ENCODE measurements around the gene ACSL1.

ACSL1 gene

GRCh38 chr4:184722798-184723197 is 103.0 kb downstream of the ACSL1 start:
- peaks cover 91% of the 10 kb centered on the region for H3K36me3 ChIP-seq (ENCODE audit: insufficient read depth, low read length)
- no peak overlapping the region for H2AFZ ChIP-seq (ENCODE audit: low read length)
- H4K20me1 ChIP-seq (ENCODE audit: insufficient read depth, low read length, poor library complexity, severe bottlenecking): peaks cover 45% of the 10 kb centered on the region
- no peaks in the 10 kb centered on the region for H3F3A ChIP-seq (ENCODE audit: low read depth)
- no peaks in the 10 kb centered on the region for H3K9me2 ChIP-seq (replicated peaks; ENCODE audit: low read depth, low read length)
- peaks cover 90% of the 10 kb centered on the region for H3K79me2 ChIP-seq (ENCODE audit: insufficient read depth, low read length)
- peak; percentile 60 for TF ChIP-seq CTCF (conservative IDR thresholded peaks at IDR 0.05; ENCODE audit: low read length)
- TF ChIP-seq EZH2phosphoT487 (IDR thresholded peaks at IDR 0.05; ENCODE audit: borderline replicate concordance): no peak
- H3K27me3 ChIP-seq (ENCODE audit: insufficient read depth, low read length, poor library complexity, severe bottlenecking): no peaks in the 10 kb centered on the region
- H3K4me1 ChIP-seq (ENCODE audit: insufficient read depth, low read length, poor library complexity, severe bottlenecking): peaks cover 25% of the 10 kb centered on the region
- H3K4me3 ChIP-seq (ENCODE audit: low read length, poor library complexity, severe bottlenecking): no peak overlapping the region
- H3K4me2 ChIP-seq (ENCODE audit: low read depth, low read length, poor library complexity, severe bottlenecking): peak overlapping the region; percentile 3
- H3K9ac ChIP-seq (ENCODE audit: low read depth, low read length, poor library complexity, severe bottlenecking): no peak overlapping the region
- H3K9me3 ChIP-seq (ENCODE audit: insufficient read depth, low read depth, low read length): no peaks in the 10 kb centered on the region

- Histone ChIP-seq H3K4me2 (ENCODE audit: low read depth, low read length, poor library complexity, severe bottlenecking) (peak overlapping the region; percentile 23), H3K79me2 (ENCODE audit: insufficient read depth, low read length) (peaks cover 86% of the 10 kb centered on the region), H2AFZ (ENCODE audit: low read length) (no peak overlapping the region), H3K4me1 (ENCODE audit: insufficient read depth, low read length, poor library complexity, severe bottlenecking) (peaks cover 23% of the 10 kb centered on the region), H3K4me3 (ENCODE audit: low read length, poor library complexity, severe bottlenecking) (no peak overlapping the region), H3K9me3 (ENCODE audit: insufficient read depth, low read depth, low read length) (no peaks in the 10 kb centered on the region), H3K9me2 (replicated peaks; ENCODE audit: low read depth, low read length) (no peaks in the 10 kb centered on the region), H3F3A (ENCODE audit: low read depth) (no peaks in the 10 kb centered on the region), H4K20me1 (ENCODE audit: insufficient read depth, low read length, poor library complexity, severe bottlenecking) (peaks cover 38% of the 10 kb centered on the region), H3K9ac (ENCODE audit: low read depth, low read length, poor library complexity, severe bottlenecking) (no peak overlapping the region), H3K36me3 (ENCODE audit: insufficient read depth, low read length) (peaks cover 94% of the 10 kb centered on the region), H3K27me3 (ENCODE audit: insufficient read depth, low read length, poor library complexity, severe bottlenecking) (no peaks in the 10 kb centered on the region)
- TF ChIP-seq EZH2phosphoT487 (IDR thresholded peaks at IDR 0.05; ENCODE audit: borderline replicate concordance) (no peak), CTCF (conservative IDR thresholded peaks at IDR 0.05; ENCODE audit: low read length) (no peak)
These were observed 104.5 kb downstream of the ACSL1 start for GRCh38 chr4:184721254-184721653.

GRCh38 chr4:184719407-184719806 is 106.4 kb downstream of the ACSL1 start:
- H3K9me2 ChIP-seq (replicated peaks; ENCODE audit: low read depth, low read length): no peaks in the 10 kb centered on the region
- peaks cover 94% of the 10 kb centered on the region for H3K36me3 ChIP-seq (ENCODE audit: insufficient read depth, low read length)
- H3K79me2 ChIP-seq (ENCODE audit: insufficient read depth, low read length): peaks cover 77% of the 10 kb centered on the region
- no peak for TF ChIP-seq EZH2phosphoT487 (IDR thresholded peaks at IDR 0.05; ENCODE audit: borderline replicate concordance)
- no peak for TF ChIP-seq CTCF (conservative IDR thresholded peaks at IDR 0.05; ENCODE audit: low read length)
- H3K9me3 ChIP-seq (ENCODE audit: insufficient read depth, low read depth, low read length): no peaks in the 10 kb centered on the region
- H4K20me1 ChIP-seq (ENCODE audit: insufficient read depth, low read length, poor library complexity, severe bottlenecking): peaks cover 42% of the 10 kb centered on the region
- H3K9ac ChIP-seq (ENCODE audit: low read depth, low read length, poor library complexity, severe bottlenecking): no peak overlapping the region
- H3K27me3 ChIP-seq (ENCODE audit: insufficient read depth, low read length, poor library complexity, severe bottlenecking): no peaks in the 10 kb centered on the region
- H2AFZ ChIP-seq (ENCODE audit: low read length): no peak overlapping the region
- peak overlapping the region; percentile 7 for H3K4me2 ChIP-seq (ENCODE audit: low read depth, low read length, poor library complexity, severe bottlenecking)
- peaks cover 23% of the 10 kb centered on the region for H3K4me1 ChIP-seq (ENCODE audit: insufficient read depth, low read length, poor library complexity, severe bottlenecking)
- H3F3A ChIP-seq (ENCODE audit: low read depth): no peaks in the 10 kb centered on the region
- no peak overlapping the region for H3K4me3 ChIP-seq (ENCODE audit: low read length, poor library complexity, severe bottlenecking)

Data from Loucy (cell line).